C1 segment of cervical spinal cord (tissue), 14 donors: ENCODE measurements around the gene TBC1D16.

Source experiments
- DNase-seq, 14 donors: peaks; one replicate each; lab custom pipeline; 2025; lab: John Stamatoyannopoulos, UW

The TBC1D16 gene

GRCh38 chr17:79989106-79989835 is 46.4 kb downstream of the TBC1D16 start:
- DNase-seq = no peak

GRCh38 chr17:79988185-79988971 is 47.3 kb downstream of the TBC1D16 start:
- DNase-seq = no peak

- no peak for DNase-seq
These were observed 47.8 kb downstream of the TBC1D16 start for GRCh38 chr17:79987935-79988184.

- DNase-seq = no peak
These were observed 48.3 kb downstream of the TBC1D16 start for GRCh38 chr17:79987187-79987934.

GRCh38 chr17:79986411-79987186 is 49.1 kb downstream of the TBC1D16 start:
- DNase-seq = no peak

GRCh38 chr17:79985943-79986391 is 49.7 kb downstream of the TBC1D16 start:
- no peak for DNase-seq

- no peak for DNase-seq
These were observed 50.2 kb downstream of the TBC1D16 start for GRCh38 chr17:79985361-79985942.

GRCh38 chr17:79984877-79985276 is 50.8 kb downstream of the TBC1D16 start:
- DNase-seq = no peak

GRCh38 chr17:79984045-79984840 is 51.4 kb downstream of the TBC1D16 start:
- DNase-seq = no peak

- DNase-seq = no peak
These were observed 52.2 kb downstream of the TBC1D16 start for GRCh38 chr17:79983456-79983855.

GRCh38 chr17:79982986-79983385 is 52.7 kb downstream of the TBC1D16 start:
- no peak for DNase-seq

GRCh38 chr17:79981661-79982101 is 54.0 kb downstream of the TBC1D16 start:
- no peak for DNase-seq

- DNase-seq = peak in 1 of 14 donors; percentile 56
These were observed 54.6 kb downstream of the TBC1D16 start for GRCh38 chr17:79981090-79981489.

- no peak for DNase-seq
These were observed 55.2 kb downstream of the TBC1D16 start for GRCh38 chr17:79980246-79981043.

- DNase-seq = no peak
These were observed 55.9 kb downstream of the TBC1D16 start for GRCh38 chr17:79979816-79980215.

- no peak for DNase-seq
These were observed 56.4 kb downstream of the TBC1D16 start for GRCh38 chr17:79979221-79979741.

- DNase-seq = no peak
These were observed 57.2 kb downstream of the TBC1D16 start for GRCh38 chr17:79978548-79978855.

GRCh38 chr17:79977708-79978547 is 57.7 kb downstream of the TBC1D16 start:
- peak in 3 of 14 donors; percentile 18 to 64 (median 21) for DNase-seq
